Measurements from ENCODE around the gene VPS11. TPM values are rescaled to one million over a fixed set of nuclear protein-coding genes. Genes with fewer than 3 reads are reported as not detected.
A peak's percentile ranks its signal among the peaks of the same experiment; 100 is the strongest.

VPS11 gene
- total RNA-seq, 1 donor from 2014 or later: 25.7 TPM

DNA sequence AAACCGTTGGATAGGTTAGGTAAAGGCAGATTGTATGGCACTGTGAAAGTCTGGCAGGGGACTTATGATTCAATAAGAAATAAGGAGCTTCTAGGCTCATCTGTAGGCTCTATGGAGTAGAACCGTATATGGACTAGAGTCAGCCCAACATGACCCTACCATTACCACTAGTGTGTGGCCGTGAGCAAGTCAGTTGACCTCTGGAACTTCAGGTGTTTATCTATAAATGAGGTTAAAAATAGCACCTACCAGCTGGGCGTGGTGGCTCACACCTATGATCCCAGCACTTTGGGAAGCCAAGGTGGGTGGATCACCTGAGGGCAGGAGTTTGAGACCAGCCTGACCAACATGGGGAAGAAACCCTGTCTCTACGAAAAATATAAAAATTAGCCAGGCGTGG lies 58.2 kb downstream of the VPS11 start:
- no peak for DNase-seq

- peak; percentile 45 for DNase-seq
Measured at GRCh38 chr11:119126675-119127268, 59.2 kb downstream of the VPS11 start.

- peak; percentile 37 for DNase-seq
Measured at GRCh38 chr11:119130662-119131061, 63.0 kb downstream of the VPS11 start.

Other genes starting within 250 kb of the VPS11 start
- gene CXCR5, start 183.9 kb upstream of the VPS11 start, total RNA-seq: not detected in 2 replicates
- 7.1 and 18.8 TPM in 2 replicates for gene BCL9L, start 141.9 kb upstream of the VPS11 start, total RNA-seq
- gene UPK2, start 111.5 kb upstream of the VPS11 start, total RNA-seq: not detected in 2 replicates
- not detected in 2 replicates for gene FOXR1, start 96.1 kb upstream of the VPS11 start, total RNA-seq
- 9.7 and 21.6 TPM in 2 replicates for gene CENATAC, start 69.7 kb upstream of the VPS11 start, total RNA-seq
- gene RPS25, start 49.5 kb upstream of the VPS11 start, total RNA-seq: 1,092 and 1,791 TPM in 2 replicates
- 90.2 and 116 TPM in 2 replicates for gene TRAPPC4, start 49.1 kb upstream of the VPS11 start, total RNA-seq
- gene SLC37A4, start 36.9 kb upstream of the VPS11 start, total RNA-seq: 18.4 and 27.3 TPM in 2 replicates
- 194 and 353 TPM in 2 replicates for gene HYOU1, start 10.6 kb upstream of the VPS11 start, total RNA-seq
- 3.4 and 11.2 TPM in 2 replicates for gene HMBS, start 17.1 kb downstream of the VPS11 start, total RNA-seq
- gene DPAGT1, start 34.0 kb downstream of the VPS11 start, total RNA-seq: 21.3 and 50.6 TPM in 2 replicates
- gene C2CD2L, start 39.5 kb downstream of the VPS11 start, total RNA-seq: 2.2 and 5.6 TPM in 2 replicates
- gene HINFP, start 53.8 kb downstream of the VPS11 start, total RNA-seq: 14.8 and 19.2 TPM in 2 replicates
- gene ABCG4, start 81.2 kb downstream of the VPS11 start, total RNA-seq: 0.05 and 0.17 TPM in 2 replicates
- 18.4 and 22.0 TPM in 2 replicates for gene NLRX1, start 100.9 kb downstream of the VPS11 start, total RNA-seq
- not detected in 2 replicates for gene NHERF4, start 117.7 kb downstream of the VPS11 start, total RNA-seq
- gene CBL, start 138.5 kb downstream of the VPS11 start, total RNA-seq: 13.8 and 22.8 TPM in 2 replicates
- gene MCAM, start 249.3 kb downstream of the VPS11 start, total RNA-seq: 1,172 and 1,718 TPM in 2 replicates

All from dermis blood vessel endothelial cell (primary cell).